ENCODE data around the gene FAM219A.
"Not testable (repeated sequence)": the region's sequence is repeated elsewhere in the genome, so short reads cannot be mapped to it uniquely, and the experiment has no call there.

Gene FAM219A

GRCh38 chr9:34442770-34443169, 15.6 kb downstream of the FAM219A start:
- no peak for DNase-seq

DNA sequence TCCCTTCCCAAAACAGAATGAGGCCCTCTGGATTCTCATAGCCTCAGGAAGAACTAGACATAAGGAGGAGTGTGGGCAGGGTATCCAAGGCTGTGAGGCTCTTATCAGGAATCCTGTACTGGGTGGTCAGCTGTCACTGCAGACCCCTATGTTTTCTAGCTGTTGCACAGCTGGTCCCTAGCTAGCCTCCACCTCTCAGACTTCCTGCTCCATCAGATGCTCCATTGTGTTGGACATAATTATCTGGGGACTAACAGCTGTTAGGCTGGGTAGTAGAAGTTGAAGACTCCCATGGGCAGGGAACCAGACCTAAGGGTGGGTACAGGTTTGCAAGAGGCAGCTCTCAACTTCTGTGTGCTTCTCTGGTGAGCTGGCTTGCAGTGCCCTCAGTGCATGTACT, 18.4 kb downstream of the FAM219A start:
- DNase-seq = no peak

DNA sequence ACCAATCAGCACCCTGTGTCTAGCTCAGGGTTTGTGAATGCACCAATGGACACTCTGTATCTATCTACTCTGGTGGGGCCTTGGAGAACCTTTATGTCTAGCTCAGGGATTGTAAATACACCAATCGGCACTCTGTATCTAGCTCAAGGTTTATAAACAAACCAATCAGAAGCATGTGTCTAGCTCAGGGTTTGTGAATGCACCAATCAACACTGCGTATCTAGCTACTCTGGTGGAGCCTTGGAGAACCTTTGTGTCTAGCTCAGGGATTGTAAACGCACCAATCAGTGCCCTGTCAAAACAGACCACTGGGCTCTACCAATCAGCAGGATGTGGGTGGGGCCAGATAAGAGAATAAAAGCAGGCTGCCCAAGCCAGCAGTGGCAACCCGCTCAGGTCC, 19.9 kb downstream of the FAM219A start:
- DNase-seq = not testable (repeated sequence)

DNA sequence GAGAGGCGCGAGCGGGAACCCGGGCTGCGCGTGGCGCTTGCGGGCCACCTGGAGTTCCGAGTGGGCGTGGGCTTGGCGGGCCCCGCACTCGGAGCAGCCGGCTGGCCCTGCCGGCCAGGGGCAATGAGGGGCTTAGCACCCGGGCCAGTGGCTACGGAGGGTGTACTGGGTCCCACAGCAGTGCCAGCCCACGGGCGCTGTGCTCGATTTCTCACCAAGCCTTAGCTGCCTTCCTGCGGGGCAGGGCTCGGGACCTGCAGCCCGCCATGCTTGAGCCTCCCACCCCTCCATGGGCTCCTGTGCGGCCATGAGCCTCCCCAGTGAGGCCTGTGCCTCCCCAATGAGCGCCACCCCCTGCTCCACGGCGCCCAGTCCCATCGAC, 20.5 kb downstream of the FAM219A start:
- DNase-seq = not testable (repeated sequence)

- DNase-seq = peak; percentile 67
These were observed 21.1 kb downstream of the FAM219A start for GRCh38 chr9:34437006-34437925.

GRCh38 chr9:34431667-34432066, 26.7 kb downstream of the FAM219A start:
- no peak for DNase-seq

DNA sequence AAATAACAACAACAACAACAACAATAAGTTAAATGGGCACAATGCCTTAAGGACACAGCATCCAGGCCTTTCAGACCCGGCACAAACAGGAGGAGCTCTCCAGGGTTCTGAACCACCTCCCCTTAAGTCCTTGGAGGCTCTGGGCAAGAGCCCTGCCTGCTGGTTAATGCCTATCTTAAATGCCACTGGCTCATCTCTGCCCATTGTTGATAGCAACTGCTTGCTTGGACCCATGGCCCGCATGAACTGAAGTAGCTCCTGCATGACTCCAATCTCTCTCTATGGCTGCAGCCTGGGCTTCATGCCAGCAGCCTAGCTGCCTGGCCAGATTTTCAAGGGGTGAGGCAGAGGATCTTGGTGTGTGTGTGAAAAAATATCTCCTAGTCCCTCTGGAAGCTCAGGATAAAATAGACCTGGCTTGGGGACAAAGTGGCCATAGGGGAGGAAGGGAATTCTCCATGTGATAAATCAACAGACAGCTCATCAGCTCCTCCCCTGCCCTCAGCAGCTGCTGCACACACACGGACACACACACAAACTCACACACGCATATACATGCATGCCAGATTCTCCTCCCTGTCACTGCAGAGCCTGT, 27.4 kb downstream of the FAM219A start:
- DNase-seq = peak; percentile 48

- DNase-seq = no peak
These were observed 29.9 kb downstream of the FAM219A start for GRCh38 chr9:34428325-34428958.

GRCh38 chr9:34426347-34427074, 31.9 kb downstream of the FAM219A start:
- DNase-seq = no peak

DNA sequence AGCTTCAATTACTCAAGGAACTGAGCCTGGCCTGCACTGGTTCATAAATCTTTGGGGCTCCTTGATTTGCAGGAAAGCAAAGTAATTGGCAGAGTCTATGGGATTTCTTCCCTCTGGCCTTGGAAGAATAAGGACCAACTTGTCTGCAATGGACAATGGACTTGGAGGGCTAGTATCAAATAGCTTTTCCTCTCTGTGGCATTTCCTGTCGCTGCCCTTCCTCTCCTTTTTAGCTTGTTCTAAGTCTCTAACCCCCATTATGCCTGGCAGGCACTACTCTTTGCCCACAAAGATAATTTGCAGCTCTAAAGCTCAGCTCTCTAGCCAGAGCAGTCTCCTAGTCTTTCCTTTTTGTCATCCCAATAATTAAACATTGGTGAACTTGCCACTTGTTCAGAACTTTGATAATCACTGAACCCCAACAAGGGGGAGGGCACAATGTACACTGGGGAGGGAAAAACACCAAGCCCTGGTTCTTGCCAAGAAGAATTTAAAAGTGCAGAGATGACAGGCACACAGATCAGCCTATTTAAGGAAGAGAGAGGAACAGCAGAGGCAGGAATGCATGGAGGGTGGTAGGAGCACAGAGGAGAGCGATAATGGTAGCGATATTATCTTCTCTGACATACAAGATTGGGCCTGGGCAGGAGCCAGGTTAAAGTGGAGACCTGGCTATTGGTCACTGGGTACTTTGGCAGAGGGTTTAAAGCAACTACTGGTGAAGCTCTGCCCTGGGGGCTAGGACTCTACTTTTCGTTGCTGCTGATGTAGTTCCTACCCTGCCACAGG, 38.5 kb downstream of the FAM219A start:
- no peak for DNase-seq

DNA sequence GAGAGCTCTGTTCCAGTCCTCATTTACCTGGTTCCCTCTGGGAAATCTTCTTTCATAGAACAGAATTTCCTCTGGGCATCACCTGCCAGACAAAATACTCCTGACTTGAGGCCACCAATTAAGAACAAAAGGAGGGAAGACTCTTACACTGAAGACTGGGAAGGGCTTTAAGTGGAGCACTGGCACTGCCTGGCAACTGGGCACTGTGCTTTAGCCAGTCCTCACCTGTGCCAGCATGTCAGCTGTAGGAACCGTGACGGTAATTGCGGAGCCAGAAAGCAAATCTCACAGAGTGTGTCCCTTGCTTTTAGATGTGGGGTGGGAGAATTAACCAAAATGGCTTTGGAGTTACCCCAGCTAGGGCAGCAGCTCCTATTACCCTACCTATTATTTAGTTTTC, 40.6 kb downstream of the FAM219A start:
- DNase-seq = no peak

GRCh38 chr9:34413231-34413852, 45.0 kb downstream of the FAM219A start:
- DNase-seq = peak; percentile 17

- no peak for DNase-seq
These were observed 46.0 kb downstream of the FAM219A start for GRCh38 chr9:34412336-34412735.

GRCh38 chr9:34409154-34409553, 49.2 kb downstream of the FAM219A start:
- no peak for DNase-seq

DNA sequence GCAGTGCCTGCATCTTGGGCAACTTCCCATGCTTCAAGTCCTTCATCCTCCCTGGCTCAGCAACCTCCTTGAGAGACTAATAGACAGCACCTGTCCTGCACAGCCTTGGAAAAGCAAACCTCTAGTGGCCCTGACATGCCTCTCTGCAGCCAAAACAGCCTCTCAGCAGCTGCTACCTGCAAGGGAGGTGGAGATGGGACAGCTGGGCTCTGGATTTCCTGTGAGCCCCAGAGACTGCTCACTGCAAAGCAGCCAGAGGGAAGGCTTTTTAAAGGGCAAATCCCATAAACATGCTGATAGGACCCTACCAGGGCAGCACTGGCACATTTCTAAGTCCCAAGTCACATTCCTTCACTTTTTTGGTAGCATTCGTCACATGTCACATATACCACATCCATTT, 50.2 kb downstream of the FAM219A start:
- DNase-seq = no peak

DNA sequence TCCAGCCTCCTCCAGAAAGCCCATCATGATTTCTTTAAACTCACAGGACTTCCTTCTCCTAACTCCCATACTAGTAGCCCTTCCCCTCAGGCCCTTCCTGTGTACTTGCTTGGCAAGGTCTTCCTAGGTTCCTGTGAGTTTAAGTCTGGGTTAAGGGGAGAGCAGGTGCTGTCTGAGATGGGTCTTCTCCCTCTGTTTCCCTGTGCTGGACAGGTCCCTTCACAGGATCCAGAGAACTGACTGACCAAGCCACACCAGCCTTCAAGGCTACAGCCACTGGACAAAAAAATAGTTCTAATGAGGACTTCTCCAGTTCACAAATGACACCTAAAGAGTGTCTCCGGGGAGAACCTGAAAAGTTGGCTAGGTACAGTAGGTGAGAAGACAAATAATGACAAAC, 52.2 kb downstream of the FAM219A start:
- no peak for DNase-seq

DNA sequence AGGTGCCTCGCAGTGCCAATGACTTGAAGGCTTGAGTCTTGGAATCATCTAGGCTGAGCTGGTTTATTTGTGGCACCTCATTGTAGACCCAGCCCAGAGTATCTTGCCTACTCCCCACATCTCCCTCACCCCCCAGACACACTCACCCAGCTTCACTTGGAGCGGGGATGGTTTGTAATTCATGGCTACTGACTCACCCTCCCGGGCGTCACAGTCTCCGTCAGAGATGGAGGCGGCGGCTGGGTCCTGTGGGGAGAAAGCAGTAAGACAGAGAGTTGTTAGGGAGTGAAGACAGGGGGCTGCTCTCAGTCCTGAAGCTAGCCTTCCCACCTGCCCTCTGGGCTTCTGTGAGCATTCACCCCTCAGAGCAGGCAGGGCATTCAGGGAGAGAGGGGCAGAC, 52.7 kb downstream of the FAM219A start:
- no peak for DNase-seq

DNA sequence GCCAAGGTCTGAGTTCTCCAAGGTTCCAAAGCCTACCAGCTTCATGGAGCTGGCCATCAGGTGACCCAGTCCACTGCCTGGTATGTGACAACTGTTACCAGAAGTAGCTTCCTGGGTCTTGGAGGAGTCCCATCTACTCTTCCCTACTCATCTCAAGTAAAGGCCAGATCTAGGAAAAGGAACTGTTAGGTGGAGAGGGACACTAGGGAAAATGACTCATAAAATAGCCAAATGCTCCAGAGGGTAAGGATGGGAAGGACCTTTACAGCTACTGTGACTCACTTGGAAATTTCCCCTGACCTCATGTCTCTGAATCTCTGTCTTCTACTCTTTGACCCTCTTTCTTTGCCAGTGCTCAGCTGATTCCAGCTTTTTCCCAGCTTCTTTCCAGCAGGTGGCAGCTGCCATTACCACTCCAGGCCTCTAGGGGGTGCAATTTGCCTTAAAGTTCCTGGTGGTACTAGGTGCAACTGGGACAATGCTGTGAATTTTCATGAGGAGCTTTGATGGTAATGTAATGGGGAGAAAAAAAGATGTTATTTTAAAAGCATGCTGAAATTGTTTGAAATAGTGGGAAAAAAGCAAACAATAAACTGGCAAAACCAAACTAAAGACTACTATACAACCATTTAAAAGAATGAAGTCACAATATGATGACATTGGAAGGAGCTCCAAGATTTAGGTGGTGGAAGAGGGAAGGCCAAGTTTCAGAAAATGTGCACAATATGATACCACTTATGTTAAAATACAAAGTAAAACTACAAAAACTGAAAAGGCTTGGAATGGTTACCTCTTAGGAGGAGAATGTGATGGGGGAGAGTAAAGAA, 54.6 kb downstream of the FAM219A start:
- peak; percentile 16 for DNase-seq

- no peak for DNase-seq
These were observed 57.4 kb downstream of the FAM219A start for GRCh38 chr9:34400686-34401602.

DNA sequence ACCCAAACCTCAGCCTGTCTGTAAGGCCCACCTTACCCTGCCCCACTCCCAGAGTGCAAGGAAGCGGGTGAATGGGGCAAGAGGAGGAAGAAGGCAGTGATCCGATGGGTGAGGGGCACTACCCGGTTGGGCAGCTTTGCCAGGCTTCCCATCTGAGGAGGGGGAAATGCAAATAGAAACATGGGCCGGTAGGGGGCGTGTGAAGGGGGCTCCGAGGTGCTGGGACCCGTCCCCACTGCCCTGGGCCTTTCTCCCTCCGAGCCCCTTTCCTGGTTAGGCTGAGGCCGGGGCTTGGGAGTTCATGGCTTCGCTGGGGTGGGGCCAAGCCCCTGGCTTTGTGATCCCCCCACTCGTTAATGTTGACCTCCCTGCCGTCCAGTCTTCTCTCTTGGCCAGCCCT, 58.1 kb downstream of the FAM219A start:
- DNase-seq = no peak

Measured in MV-4-11 (cell line).